Sigmoid colon (tissue), 7 donors: Measurements from ENCODE around the gene KRTAP12-1. TPM values are rescaled to one million over a fixed set of nuclear protein-coding genes. Genes with fewer than 3 reads are reported as not detected.
"Not testable (repeated sequence)": the region's sequence is repeated elsewhere in the genome, so short reads cannot be mapped to it uniquely, and the experiment has no call there.

Experiments
- DNase-seq: peaks from one replicate; pipeline ENCODE4 v3.0.0-alpha.2; 2019
- H3K27ac ChIP-seq, 4 donors: fragments of 200-600 bp; sonication (generic); one replicate each; pipeline ENCODE4 v1.5.1; 2016 to 2019; ENCODE audit warnings: mild to moderate bottlenecking in 1 of 4
- H3K27me3 ChIP-seq, 3 donors: fragments of 200-600 bp; sonication (generic); one replicate each; pipeline ENCODE4 v1.5.1; 2019; ENCODE audit warnings: mild to moderate bottlenecking in 1 of 3
- H3K36me3 ChIP-seq, 4 donors: fragments of 200-600 bp; sonication (generic); one replicate each; pipeline ENCODE4 v1.5.1; 2016 to 2019
- H3K4me1 ChIP-seq, 4 donors: fragments of 200-600 bp; sonication (generic); one replicate each; pipeline ENCODE4 v1.5.1; 2017 to 2019
- H3K4me3 ChIP-seq, 4 donors: fragments of 200-600 bp; sonication (generic); one replicate each; pipeline ENCODE4 v1.5.1; 2017 to 2019; ENCODE audit warnings: mild to moderate bottlenecking in 2 of 4, moderate library complexity in 1 of 4
- H3K9me3 ChIP-seq, 4 donors: fragments of 200-600 bp in 3 of 4; sonication (generic) in 3 of 4; one replicate each; pipeline versions ENCODE4 v1.5.1 to v1.6.1; 2013 to 2019
- CTCF ChIP-seq, 4 experiments: fragments of 450-650 bp in 3 of 4; fragments of 200-600 bp in 1 of 4; IDR thresholded peaks; one replicate each; pipeline ENCODE4 v1.5.1; 2016 to 2019; ENCODE audit warnings: antibody characterized with exemption in 4 of 4, mild to moderate bottlenecking in 3 of 4, moderate library complexity in 2 of 4
- EP300 ChIP-seq, 4 donors: sonication (generic); formaldehyde crosslinking; IDR thresholded peaks; one replicate each; pipeline ENCODE4 v1.6.1; 2017; ENCODE audit warnings: antibody characterized with exemption in 4 of 4
- POLR2A ChIP-seq, 2 donors: fragments of 450-650 bp; IDR thresholded peaks; one replicate each; pipeline ENCODE4 v1.6.1; 2016; ENCODE audit warnings: antibody characterized with exemption in 2 of 2, mild to moderate bottlenecking in 2 of 2, moderate library complexity in 2 of 2
- POLR2AphosphoS5 ChIP-seq, 4 donors: sonication (generic); formaldehyde crosslinking; IDR thresholded peaks; one replicate each; pipeline ENCODE4 v1.6.1; 2017; ENCODE audit warnings: antibody characterized with exemption in 4 of 4
- WGBS, 2 donors: extraction: QIAGEN DNeasy Blood & Tissue Kit; methylation state at CpG; one replicate each; pipeline ENCODE4 v1.1.7; 2013; 5-methylcytosine and 5-hydroxymethylcytosine counted together
- intact Hi-C: fragments of 100-400 bp; cut with DNase I; formaldehyde crosslinking; loops from one replicate; pipeline ENCODE4 v1.15.1; 2023
- polyA plus RNA-seq, 3 donors: library from polyadenylated mRNA; stranded (reverse); fragments of 200-250 nt; gene quantifications; one replicate each; pipeline ENCODE4 v1.2.3, GENCODE V29; 2013
- total RNA-seq, 4 donors: library from RNA; depleted of rRNA; stranded (reverse); fragments of >200 nt; gene quantifications; one replicate each; pipeline ENCODE4 v1.1.0, GENCODE V29; 2016
- donor health status: healthy with polysubstance abuse.
- donor health status: Bipolar disorder and iron deficiency.
- donor health status: healthy.

Gene KRTAP12-1
- total and polyA plus RNA-seq, 7 donors = not detected

GRCh38 chr21:44692798-44693512 lies 11.0 kb upstream of the KRTAP12-1 start:
- Histone ChIP-seq H3K27ac (no peak overlapping the region), H3K4me3 (no peak overlapping the region), H3K36me3 (no peaks in the 10 kb centered on the region), H3K9me3 (peaks cover 0 to 7% (median 1%) of the 10 kb centered on the region in 4 donors), H3K27me3 (peaks cover 2 to 22% (median 7%) of the 10 kb centered on the region in 3 donors), H3K4me1 (no peaks in the 10 kb centered on the region)
- TF ChIP-seq POLR2A (IDR thresholded peaks at IDR 0.05) (no peak), POLR2AphosphoS5 (IDR thresholded peaks at IDR 0.05) (no peak), CTCF (IDR thresholded peaks at IDR 0.05) (no peak), EP300 (IDR thresholded peaks at IDR 0.05) (no peak)
- WGBS, 2 donors = 48% methylated on average over 2 of the region's 2 CpGs
- DNase-seq = no peak
- intact Hi-C loops = loop anchor here (10.0 kb wide), 1 partner anchor 62 kb away; no protein-coding TSS in a partner anchor

GRCh38 chr21:44691686-44692085 lies 9.7 kb upstream of the KRTAP12-1 start:
- Histone ChIP-seq H3K27me3 (peaks cover 0 to 27% (median 6%) of the 10 kb centered on the region in 3 donors), H3K4me3 (no peak overlapping the region), H3K9me3 (peaks cover 0 to 7% (median 1%) of the 10 kb centered on the region in 4 donors), H3K36me3 (no peaks in the 10 kb centered on the region), H3K27ac (no peak overlapping the region), H3K4me1 (no peaks in the 10 kb centered on the region)
- 55 to 69% methylated on average over 2 of the region's 2 CpGs for WGBS, 2 donors
- TF ChIP-seq EP300 (IDR thresholded peaks at IDR 0.05) (no peak), POLR2A (IDR thresholded peaks at IDR 0.05) (no peak), POLR2AphosphoS5 (IDR thresholded peaks at IDR 0.05) (no peak), CTCF (IDR thresholded peaks at IDR 0.05) (no peak)
- DNase-seq = no peak
- intact Hi-C loops = loop anchor here (10.0 kb wide), 1 partner anchor 63 kb away; no protein-coding TSS in a partner anchor

- H3K27me3 ChIP-seq = peaks cover 0 to 31% (median 8%) of the 10 kb centered on the region in 3 donors
- DNase-seq, H3K27ac ChIP-seq, H3K36me3 ChIP-seq, H3K9me3 ChIP-seq, H3K4me3 ChIP-seq, H3K4me1 ChIP-seq: not testable (repeated sequence)
- 85 to 93% methylated on average over 3 of the region's 3 CpGs for WGBS, 2 donors
- intact Hi-C loops = loop anchor here (10.0 kb wide), 1 partner anchor 65 kb away; no protein-coding TSS in a partner anchor
These were observed 7.8 kb upstream of the KRTAP12-1 start for GRCh38 chr21:44689740-44690139.

- Histone ChIP-seq H3K9me3 (no peaks in the 10 kb centered on the region), H3K27ac (no peak overlapping the region), H3K4me1 (no peaks in the 10 kb centered on the region), H3K36me3 (no peaks in the 10 kb centered on the region), H3K4me3 (no peak overlapping the region), H3K27me3 (peaks cover 0 to 31% (median 8%) of the 10 kb centered on the region in 3 donors)
- no peak for TF ChIP-seq POLR2A (IDR thresholded peaks at IDR 0.05)
- TF ChIP-seq CTCF (IDR thresholded peaks at IDR 0.05) = no peak
- no peak for TF ChIP-seq EP300 (IDR thresholded peaks at IDR 0.05)
- TF ChIP-seq POLR2AphosphoS5 (IDR thresholded peaks at IDR 0.05) = no peak
- intact Hi-C loops = no loop called here
- WGBS, 2 donors = 49 to 67% methylated on average over 11 of the region's 11 CpGs
- no peak for DNase-seq
These were observed 5.7 kb upstream of the KRTAP12-1 start for GRCh38 chr21:44687671-44688070.

- Histone ChIP-seq H3K27me3 (peaks cover 0 to 31% (median 8%) of the 10 kb centered on the region in 3 donors), H3K9me3 (no peaks in the 10 kb centered on the region), H3K27ac (no peak overlapping the region), H3K36me3 (no peaks in the 10 kb centered on the region), H3K4me3 (no peak overlapping the region), H3K4me1 (no peaks in the 10 kb centered on the region)
- intact Hi-C loops = no loop called here
- no peak for TF ChIP-seq POLR2A (IDR thresholded peaks at IDR 0.05)
- TF ChIP-seq EP300 (IDR thresholded peaks at IDR 0.05) = no peak
- TF ChIP-seq POLR2AphosphoS5 (IDR thresholded peaks at IDR 0.05) = no peak
- no peak for TF ChIP-seq CTCF (IDR thresholded peaks at IDR 0.05)
- DNase-seq = no peak
- WGBS, 2 donors = 70 to 78% methylated on average over 25 of the region's 25 CpGs
These were observed 5.0 kb upstream of the KRTAP12-1 start for GRCh38 chr21:44686843-44687561.
